Chondrocyte (in vitro differentiated cells): ENCODE data around the gene TMEM39A. TPM values are rescaled to one million over a fixed set of nuclear protein-coding genes. Genes with fewer than 3 reads are reported as not detected.

ENCODE experiments used
- DNase-seq: peaks from one replicate; pipeline ENCODE4 v3.0.0; 2021; ENCODE audit warnings: mixed read lengths, low spot score
- H3K27ac Mint-ChIP-seq: one replicate; pipeline ENCODE4 v1.8.0; 2021; ENCODE audit warnings: mild to moderate bottlenecking, moderate library complexity, mixed read lengths; ENCODE audit not compliant: unreplicated experiment
- H3K27me3 Mint-ChIP-seq: 2 replicates; pipeline ENCODE4 v1.8.0; 2021; ENCODE audit warnings: low read depth, mixed read lengths
- H3K36me3 Mint-ChIP-seq: 2 replicates; pipeline ENCODE4 v1.8.0; 2021; ENCODE audit warnings: low read depth, mixed read lengths
- H3K4me1 Mint-ChIP-seq: 2 replicates; pipeline ENCODE4 v1.8.0; 2021; ENCODE audit warnings: low read depth, mild to moderate bottlenecking, mixed read lengths
- H3K4me3 Mint-ChIP-seq: one replicate; pipeline ENCODE4 v1.8.0; 2021; ENCODE audit warnings: mild to moderate bottlenecking, moderate library complexity, mixed read lengths; ENCODE audit not compliant: unreplicated experiment
- H3K9me3 Mint-ChIP-seq: 2 replicates; pipeline ENCODE4 v1.8.0; 2021; ENCODE audit warnings: low read depth, mixed read lengths
- CTCF ChIP-seq: fragments of 200-600 bp; sonication (generic); IDR thresholded peaks from 2 replicates; pipeline ENCODE4 v1.5.0; 2021; ENCODE audit warnings: antibody characterized with exemption, mild to moderate bottlenecking, moderate library complexity
- total RNA-seq: library from RNA; stranded (reverse); gene quantifications from 3 replicates; pipeline ENCODE4 v1.2.1, GENCODE V29; 2021

The TMEM39A gene
- total RNA-seq, 1 donor from 2014 or later, result 58.5 TPM

GRCh38 chr3:119409844-119410243 lies 53.6 kb downstream of the TMEM39A start:
- Mint-ChIP-seq H3K9me3 (no peaks in the 10 kb centered on the region), H3K4me1 (no peaks in the 10 kb centered on the region), H3K4me3 (no peak overlapping the region), H3K27me3 (no peaks in the 10 kb centered on the region), H3K36me3 (peaks cover 44% of the 10 kb centered on the region), H3K27ac (no peak overlapping the region)
- no peak for DNase-seq
- no peak for TF ChIP-seq CTCF

GRCh38 chr3:119408243-119408950 lies 55.0 kb downstream of the TMEM39A start:
- Mint-ChIP-seq H3K36me3 (peaks cover 37% of the 10 kb centered on the region), H3K4me3 (no peak overlapping the region), H3K27me3 (no peaks in the 10 kb centered on the region), H3K27ac (no peak overlapping the region), H3K9me3 (no peaks in the 10 kb centered on the region), H3K4me1 (peaks cover under 1% of the 10 kb centered on the region)
- no peak for TF ChIP-seq CTCF
- no peak for DNase-seq

GRCh38 chr3:119405315-119405714 lies 58.1 kb downstream of the TMEM39A start:
- no peak for TF ChIP-seq CTCF
- no peak overlapping the region for H3K4me3 Mint-ChIP-seq
- DNase-seq, result no peak
- H3K4me1 Mint-ChIP-seq, result peaks cover 4% of the 10 kb centered on the region
- no peaks in the 10 kb centered on the region for H3K9me3 Mint-ChIP-seq
- peaks cover 30% of the 10 kb centered on the region for H3K36me3 Mint-ChIP-seq
- no peak overlapping the region for H3K27ac Mint-ChIP-seq
- no peaks in the 10 kb centered on the region for H3K27me3 Mint-ChIP-seq

- DNase-seq, result no peak
- Mint-ChIP-seq H3K27ac (no peak overlapping the region), H3K4me1 (peaks cover 4% of the 10 kb centered on the region), H3K4me3 (no peak overlapping the region), H3K36me3 (peaks cover 23% of the 10 kb centered on the region), H3K27me3 (no peaks in the 10 kb centered on the region), H3K9me3 (no peaks in the 10 kb centered on the region)
- TF ChIP-seq CTCF, result no peak
These were observed 60.2 kb downstream of the TMEM39A start for GRCh38 chr3:119403201-119403600.

- H3K4me3 Mint-ChIP-seq, result no peak overlapping the region
- H3K9me3 Mint-ChIP-seq, result no peaks in the 10 kb centered on the region
- peaks cover 23% of the 10 kb centered on the region for H3K36me3 Mint-ChIP-seq
- no peaks in the 10 kb centered on the region for H3K27me3 Mint-ChIP-seq
- TF ChIP-seq CTCF, result no peak
- H3K4me1 Mint-ChIP-seq, result peaks cover 4% of the 10 kb centered on the region
- H3K27ac Mint-ChIP-seq, result no peak overlapping the region
- no peak for DNase-seq
These were observed 60.6 kb downstream of the TMEM39A start for GRCh38 chr3:119402791-119403190.
